Measurements from ENCODE around the gene NKAPL.
"Not testable (repeated sequence)": the region's sequence is repeated elsewhere in the genome, so short reads cannot be mapped to it uniquely, and the experiment has no call there.

Gene NKAPL

GRCh38 chr6:28296520-28297060 lies 37.5 kb downstream of the NKAPL start:
- no peak for DNase-seq (ENCODE audit: low spot score)

- DNase-seq (ENCODE audit: low spot score) = no peak
Measured at GRCh38 chr6:28303570-28303969, 44.5 kb downstream of the NKAPL start.

- DNase-seq (ENCODE audit: low spot score) = not testable (repeated sequence)
Measured at GRCh38 chr6:28306363-28306762, 47.3 kb downstream of the NKAPL start.
